Caco-2 (cell line): ENCODE data around the gene DCUN1D2. TPM values are rescaled to one million over a fixed set of nuclear protein-coding genes. Genes with fewer than 3 reads are reported as not detected.

Experiments used
- BruUV-seq: library from RNA; stranded (reverse); fragments of 400-500 nt; replicated peaks from 2 replicates; lab custom pipeline; 2021; lab: Mats Ljungman, UMichigan
- CTCF ChIA-PET: fragments of 300-600 bp; sonication (Branson Sonifier 250); formaldehyde crosslinking; loops from one replicate; lab custom pipeline; 2022; ENCODE audit warnings: antibody characterized with exemption; lab: Charles Lee
- POLR2A ChIA-PET: fragments of 300-600 bp; sonication (Branson Sonifier 250); formaldehyde crosslinking; loops from one replicate; lab custom pipeline; 2022; ENCODE audit warnings: antibody characterized with exemption; lab: Charles Lee
- DNase-seq, 2 experiments: peaks; one replicate each; pipeline versions ENCODE4 v3.0.0 to v3.0.0-alpha.2; 2020 to 2022
- H3K27me3 ChIP-seq: replicated peaks from 2 replicates; pipeline ENCODE4 v1.6.0; 2011; ENCODE audit warnings: low read length; ENCODE audit not compliant: control insufficient read depth, insufficient read depth
- H3K36me3 ChIP-seq: 2 replicates; pipeline ENCODE4 v1.5.1; 2011; ENCODE audit warnings: low read length; ENCODE audit not compliant: control insufficient read depth, insufficient read depth
- H3K4me1 ChIP-seq: fragments of 250-450 bp; sonication (Bioruptor Pico); 2 replicates; pipeline ENCODE4 v1.5.1; 2020; ENCODE audit warnings: mild to moderate bottlenecking
- H3K4me3 ChIP-seq: 2 replicates; pipeline ENCODE4 v1.5.1; 2011; ENCODE audit warnings: low read depth, mild to moderate bottlenecking, control low read depth, low read length
- H3K9me3 ChIP-seq: fragments of 250-450 bp; sonication (Bioruptor Pico); 2 replicates; pipeline ENCODE4 v1.5.1; 2020; ENCODE audit warnings: mild to moderate bottlenecking, moderate library complexity
- H3K27ac Mint-ChIP-seq: one replicate; pipeline ENCODE4 v1.8.0; 2022; ENCODE audit warnings: mixed read lengths; ENCODE audit not compliant: unreplicated experiment
- H3K27me3 Mint-ChIP-seq: one replicate; pipeline ENCODE4 v1.8.0; 2022; ENCODE audit warnings: mixed read lengths; ENCODE audit not compliant: insufficient read depth, unreplicated experiment
- H3K36me3 Mint-ChIP-seq: one replicate; pipeline ENCODE4 v1.8.0; 2022; ENCODE audit warnings: mild to moderate bottlenecking, mixed read lengths; ENCODE audit not compliant: insufficient read depth, unreplicated experiment
- H3K4me1 Mint-ChIP-seq: one replicate; pipeline ENCODE4 v1.8.0; 2022; ENCODE audit warnings: low read depth, mixed read lengths; ENCODE audit not compliant: unreplicated experiment
- H3K4me3 Mint-ChIP-seq: one replicate; pipeline ENCODE4 v1.8.0; 2022; ENCODE audit warnings: mild to moderate bottlenecking, moderate library complexity, mixed read lengths; ENCODE audit not compliant: unreplicated experiment
- H3K9me3 Mint-ChIP-seq: one replicate; pipeline ENCODE4 v1.8.0; 2022; ENCODE audit warnings: mixed read lengths; ENCODE audit not compliant: unreplicated experiment
- intact Hi-C: fragments of 100-400 bp; cut with micrococcal nuclease; formaldehyde crosslinking; loops from one replicate; pipeline ENCODE4 v1.10.0; 2022; ENCODE audit not compliant: unreplicated experiment
- total RNA-seq: library from RNA; stranded (reverse); gene quantifications from 2 replicates; pipeline ENCODE4 v1.2.3, GENCODE V29; 2022
- TF ChIP-seq, protein P1 (sequence below), 2 experiments: fragments of 200-600 bp in 1 of 2; IDR thresholded peaks; 1 replicate in 1 of 2; 2 replicates in 1 of 2; pipeline versions ENCODE4 v1.5.1 to v1.8.0; 2011 to 2022; ENCODE audit warnings: antibody characterized with exemption in 1 of 2, control low read depth in 1 of 2, inconsistent platforms in 1 of 2, low read depth in 1 of 2, low read length in 1 of 2, mild to moderate bottlenecking in 1 of 2, moderate library complexity in 1 of 2; ENCODE audit not compliant: insufficient read depth in 1 of 2, severe bottlenecking in 1 of 2, unreplicated experiment in 1 of 2

Gene DCUN1D2
- total RNA-seq, 1 experiment from 2014 or later: 59.4 TPM

GRCh38 chr13:113479179-113479578, 11.3 kb downstream of the DCUN1D2 start:
- Mint-ChIP-seq H3K4me3 (no peak overlapping the region), H3K27ac (no peak overlapping the region), H3K36me3 (peaks cover 62% of the 10 kb centered on the region), H3K4me1 (peaks cover 6% of the 10 kb centered on the region), H3K9me3 (no peaks in the 10 kb centered on the region), H3K27me3 (no peaks in the 10 kb centered on the region)
- BruUV-seq: no TSS peak
- H3K36me3 ChIP-seq: peaks cover 1% of the 10 kb centered on the region; the same call in 1 of the 2 replicates
- H3K27me3 ChIP-seq: no peaks in the 10 kb centered on the region
- CTCF ChIA-PET: no interaction called here
- H3K4me1 ChIP-seq: no peaks in the 10 kb centered on the region
- intact Hi-C loops: no loop called here
- 0 out of 2 replicates have a peak, but pooled peaks cover 3% of the 10 kb centered on the region for H3K9me3 ChIP-seq
- no peak for DNase-seq
- TF ChIP-seq, protein P1, sequence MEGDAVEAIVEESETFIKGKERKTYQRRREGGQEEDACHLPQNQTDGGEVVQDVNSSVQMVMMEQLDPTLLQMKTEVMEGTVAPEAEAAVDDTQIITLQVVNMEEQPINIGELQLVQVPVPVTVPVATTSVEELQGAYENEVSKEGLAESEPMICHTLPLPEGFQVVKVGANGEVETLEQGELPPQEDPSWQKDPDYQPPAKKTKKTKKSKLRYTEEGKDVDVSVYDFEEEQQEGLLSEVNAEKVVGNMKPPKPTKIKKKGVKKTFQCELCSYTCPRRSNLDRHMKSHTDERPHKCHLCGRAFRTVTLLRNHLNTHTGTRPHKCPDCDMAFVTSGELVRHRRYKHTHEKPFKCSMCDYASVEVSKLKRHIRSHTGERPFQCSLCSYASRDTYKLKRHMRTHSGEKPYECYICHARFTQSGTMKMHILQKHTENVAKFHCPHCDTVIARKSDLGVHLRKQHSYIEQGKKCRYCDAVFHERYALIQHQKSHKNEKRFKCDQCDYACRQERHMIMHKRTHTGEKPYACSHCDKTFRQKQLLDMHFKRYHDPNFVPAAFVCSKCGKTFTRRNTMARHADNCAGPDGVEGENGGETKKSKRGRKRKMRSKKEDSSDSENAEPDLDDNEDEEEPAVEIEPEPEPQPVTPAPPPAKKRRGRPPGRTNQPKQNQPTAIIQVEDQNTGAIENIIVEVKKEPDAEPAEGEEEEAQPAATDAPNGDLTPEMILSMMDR (IDR thresholded peaks at IDR 0.05; ENCODE audit: insufficient read depth in 1 of 2, low read depth in 1 of 2, low read length in 1 of 2, severe bottlenecking in 1 of 2, unreplicated experiment in 1 of 2): no peak
- no peak overlapping the region for H3K4me3 ChIP-seq
- POLR2A ChIA-PET: no interaction called here

- Histone ChIP-seq H3K9me3 (0 out of 2 replicates have a peak, but pooled peaks cover 3% of the 10 kb centered on the region), H3K27me3 (no peaks in the 10 kb centered on the region), H3K4me3 (no peak overlapping the region), H3K4me1 (no peaks in the 10 kb centered on the region), H3K36me3 (peaks cover 3% of the 10 kb centered on the region; the same call in 1 of the 2 replicates)
- no peaks in the 10 kb centered on the region for H3K9me3 Mint-ChIP-seq
- no peak overlapping the region for H3K27ac Mint-ChIP-seq
- intact Hi-C loops: no loop called here
- no TSS peak for BruUV-seq
- H3K4me1 Mint-ChIP-seq: peaks cover 6% of the 10 kb centered on the region
- ChIA-PET CTCF (no interaction called here), POLR2A (no interaction called here)
- TF ChIP-seq, protein P1 (IDR thresholded peaks at IDR 0.05; ENCODE audit: insufficient read depth in 1 of 2, low read depth in 1 of 2, low read length in 1 of 2, severe bottlenecking in 1 of 2, unreplicated experiment in 1 of 2): no peak
- no peak overlapping the region for H3K4me3 Mint-ChIP-seq
- H3K27me3 Mint-ChIP-seq: no peaks in the 10 kb centered on the region
- H3K36me3 Mint-ChIP-seq: peaks cover 70% of the 10 kb centered on the region
- no peak for DNase-seq
These were observed 12.8 kb downstream of the DCUN1D2 start for GRCh38 chr13:113477724-113478123.

DNA sequence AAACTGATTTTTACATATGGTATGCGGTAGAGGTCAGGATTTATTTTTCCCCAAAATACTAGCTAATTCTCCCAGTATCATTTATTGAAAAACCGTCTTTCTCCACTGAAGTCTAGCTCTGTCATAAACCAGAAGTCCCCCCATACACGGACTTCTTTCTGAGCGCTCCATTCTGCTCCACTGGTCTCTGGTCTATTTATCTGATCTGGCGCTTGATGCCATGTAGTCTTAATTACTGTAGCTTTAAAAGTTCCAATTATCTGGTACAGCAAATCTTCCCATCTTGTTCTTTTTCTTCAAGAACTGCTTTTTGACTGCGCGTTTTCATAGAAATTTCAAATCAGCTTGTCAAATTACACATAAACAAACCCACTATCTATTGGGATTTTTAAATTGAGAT, 13.7 kb downstream of the DCUN1D2 start:
- CTCF ChIA-PET: interaction anchor here (0.6 kb wide), 1 partner anchor 149 kb away, joined by 3 read pairs; no protein-coding TSS in a partner anchor
- no peak overlapping the region for H3K27ac Mint-ChIP-seq
- H3K4me3 ChIP-seq: no peak overlapping the region
- intact Hi-C loops: no loop called here
- H3K4me1 ChIP-seq: no peaks in the 10 kb centered on the region
- H3K36me3 ChIP-seq: peaks cover 5% of the 10 kb centered on the region; the same call in 1 of the 2 replicates
- no peak overlapping the region for H3K4me3 Mint-ChIP-seq
- BruUV-seq: no TSS peak
- DNase-seq: no peak
- peaks cover 72% of the 10 kb centered on the region for H3K36me3 Mint-ChIP-seq
- POLR2A ChIA-PET: no interaction called here
- no peaks in the 10 kb centered on the region for H3K27me3 ChIP-seq
- no peaks in the 10 kb centered on the region for H3K27me3 Mint-ChIP-seq
- no peaks in the 10 kb centered on the region for H3K9me3 Mint-ChIP-seq
- 0 out of 2 replicates have a peak, but pooled peaks cover 3% of the 10 kb centered on the region for H3K9me3 ChIP-seq
- H3K4me1 Mint-ChIP-seq: peaks cover 6% of the 10 kb centered on the region
- TF ChIP-seq, protein P1 (IDR thresholded peaks at IDR 0.05; ENCODE audit: insufficient read depth in 1 of 2, low read depth in 1 of 2, low read length in 1 of 2, severe bottlenecking in 1 of 2, unreplicated experiment in 1 of 2): no peak
